Endothelial cell of umbilical vein (primary cell): ENCODE results near the gene KCTD7. TPM values are rescaled to one million over a fixed set of nuclear protein-coding genes. Genes with fewer than 3 reads are reported as not detected.

Source experiments
- BruUV-seq: library from RNA; stranded (reverse); fragments of 400-500 nt; replicated peaks from 2 replicates; lab custom pipeline; 2021; lab: Mats Ljungman, UMichigan
- CTCF ChIA-PET: fragments of 300-600, 350-600 bp; sonication (Branson Sonifier 250); formaldehyde crosslinking; loops from one replicate; lab custom pipeline; 2021; ENCODE audit warnings: antibody characterized with exemption, inconsistent platforms; lab: Charles Lee
- POLR2A ChIA-PET: fragments of 300-600, 350-600 bp; sonication (Branson Sonifier 250); formaldehyde crosslinking; loops from one replicate; lab custom pipeline; 2021; ENCODE audit warnings: antibody characterized with exemption, inconsistent platforms; lab: Charles Lee
- DNase-seq: peaks from one replicate; pipeline ENCODE4 v3.0.0-alpha.2; 2011; ENCODE audit warnings: low read depth, low spot score
- FAIRE-seq: peaks from 2 replicates; lab custom pipeline; 2011; peaks lifted over from hg19 to GRCh38; lab: Jason Lieb, UNC
- H2AFZ ChIP-seq: 2 replicates; pipeline ENCODE4 v1.6.0; 2012; ENCODE audit warnings: low read depth, low read length, control low read depth, inconsistent platforms
- H3K27ac ChIP-seq: 2 replicates; pipeline ENCODE4 v1.5.1; 2011; ENCODE audit warnings: low read depth, mild to moderate bottlenecking, control low read depth, low read length, moderate library complexity; ENCODE audit not compliant: insufficient read depth
- H3K27me3 ChIP-seq, 2 experiments: 2 replicates each; pipeline versions ENCODE4 v1.6.0 to v1.6.1; 2011; ENCODE audit warnings: low read length in 2 of 2, mixed read lengths in 1 of 2; ENCODE audit not compliant: control insufficient read depth in 2 of 2, insufficient read depth in 2 of 2
- H3K36me3 ChIP-seq, 2 experiments: 2 replicates in 1 of 2; 3 replicates in 1 of 2; pipeline ENCODE4 v1.5.1; 2011; ENCODE audit warnings: low read length in 2 of 2, mild to moderate bottlenecking in 1 of 2, moderate library complexity in 1 of 2; ENCODE audit not compliant: control insufficient read depth in 2 of 2, insufficient read depth in 2 of 2; ENCODE audit errors: extremely low read depth in 1 of 2
- H3K4me1 ChIP-seq: 3 replicates; pipeline ENCODE4 v1.5.1; 2011; ENCODE audit warnings: mild to moderate bottlenecking, low read length; ENCODE audit not compliant: control insufficient read depth, insufficient read depth; ENCODE audit errors: extremely low read depth
- H3K4me2 ChIP-seq: 2 replicates; pipeline ENCODE4 v1.6.1; 2011; ENCODE audit warnings: low read length, control low read depth, mixed read lengths; ENCODE audit not compliant: insufficient read depth
- H3K4me3 ChIP-seq, 3 experiments: fragments of 200-600 bp in 1 of 3; sonication (generic), shearing (Covaris generic) in 1 of 3; replicated peaks in 1 of 3; 2 replicates each; pipeline ENCODE4 v1.5.1; 2011 to 2016; ENCODE audit warnings: control low read depth in 3 of 3, low read length in 3 of 3, mild to moderate bottlenecking in 2 of 3, inconsistent platforms in 1 of 3, low read depth in 1 of 3, moderate library complexity in 1 of 3; ENCODE audit not compliant: insufficient read depth in 1 of 3
- H3K79me2 ChIP-seq: 2 replicates; pipeline ENCODE4 v1.6.0; 2012; ENCODE audit warnings: low read length, inconsistent platforms; ENCODE audit not compliant: control insufficient read depth, insufficient read depth
- H3K9ac ChIP-seq: replicated peaks from 2 replicates; pipeline ENCODE3; 2011; ENCODE audit warnings: low read length, control low read depth; ENCODE audit not compliant: insufficient read depth; ENCODE audit errors: extremely low read depth
- H3K9me1 ChIP-seq: replicated peaks from 3 replicates; pipeline ENCODE4 v1.6.0; 2011; ENCODE audit warnings: mild to moderate bottlenecking, low read length; ENCODE audit not compliant: control insufficient read depth, insufficient read depth; ENCODE audit errors: extremely low read depth
- H3K9me3 ChIP-seq: replicated peaks from 2 replicates; pipeline ENCODE4 v1.5.1; 2012; ENCODE audit warnings: low read length, inconsistent platforms; ENCODE audit not compliant: control insufficient read depth, insufficient read depth
- H4K20me1 ChIP-seq: replicated peaks from 2 replicates; pipeline ENCODE3; 2011; ENCODE audit warnings: mild to moderate bottlenecking, low read length; ENCODE audit not compliant: control insufficient read depth, insufficient read depth; ENCODE audit errors: extremely low read depth
- CTCF ChIP-seq, 2 donors: IDR thresholded peaks; 1 replicate in 1 of 2; 2 replicates in 1 of 2; pipeline ENCODE4 v1.5.1; 2011; ENCODE audit warnings: low read length in 2 of 2, mild to moderate bottlenecking in 2 of 2, moderate library complexity in 2 of 2, control low read depth in 1 of 2, inconsistent platforms in 1 of 2, low read depth in 1 of 2; ENCODE audit not compliant: insufficient read depth in 1 of 2; ENCODE audit errors: extremely low read depth in 1 of 2
- EZH2 ChIP-seq: IDR thresholded peaks from 2 replicates; pipeline ENCODE4 v1.6.1; 2012; ENCODE audit warnings: borderline replicate concordance, low read depth, mild to moderate bottlenecking, moderate library complexity, low read length, inconsistent platforms; ENCODE audit not compliant: severe bottlenecking
- FOS ChIP-seq: IDR thresholded peaks from 2 replicates; pipeline ENCODE4 v1.6.1; 2011; ENCODE audit warnings: mild to moderate bottlenecking, low read length, moderate library complexity, borderline replicate concordance; ENCODE audit not compliant: insufficient read depth
- GATA2 ChIP-seq: IDR thresholded peaks from 2 replicates; pipeline ENCODE4 v1.7.0; 2011; ENCODE audit warnings: low read depth, mild to moderate bottlenecking, moderate library complexity, mixed read lengths, low read length; ENCODE audit not compliant: insufficient read length, insufficient read depth
- JUN ChIP-seq: IDR thresholded peaks from 2 replicates; pipeline ENCODE4 v1.6.1; 2011; ENCODE audit warnings: borderline replicate concordance, low read depth; ENCODE audit not compliant: insufficient read length, insufficient read depth
- MAX ChIP-seq: IDR thresholded peaks from 2 replicates; pipeline ENCODE4 v1.6.1; 2011; ENCODE audit not compliant: insufficient read depth, insufficient read length
- MYC ChIP-seq: IDR thresholded peaks from one replicate; pipeline ENCODE4 v1.6.1; 2011; ENCODE audit warnings: mild to moderate bottlenecking, low read depth, low read length
- POLR2A ChIP-seq: IDR thresholded peaks from 2 replicates; pipeline ENCODE4 v1.6.1; 2012; ENCODE audit warnings: low read depth, mild to moderate bottlenecking, control low read depth, low read length
- POLR2AphosphoS5 ChIP-seq: IDR thresholded peaks from 2 replicates; pipeline ENCODE4 v1.6.1; 2012; ENCODE audit warnings: low read depth, mild to moderate bottlenecking, control low read depth, low read length, moderate library complexity; ENCODE audit not compliant: insufficient read depth
- dilution Hi-C: fragments of 300-500 bp; cut with MboI; formaldehyde crosslinking; loops from one replicate; pipeline ENCODE4 v1.15.0; 2019; ENCODE audit warnings: low sequenced_read_pairs; ENCODE audit not compliant: extremely low pct_ligation_motif_present
- intact Hi-C: fragments of 100-400 bp; cut with micrococcal nuclease; formaldehyde crosslinking; loops from one replicate; pipeline ENCODE4 v1.10.0; 2022
- polyA plus RNA-seq, 4 experiments: library from polyadenylated mRNA; depleted of rRNA in 3 of 4; stranded (reverse) in 3 of 4; unstranded in 1 of 4; fragments of >200 nt; gene quantifications; 2 replicates each; pipeline versions ENCODE4 v1.2.1 to v1.2.3, GENCODE V29; 2011 to 2012; ENCODE audit warnings: missing spikeins in 1 of 4
- total RNA-seq: library from RNA; stranded (reverse); gene quantifications from 2 replicates; pipeline ENCODE4 v1.2.3, GENCODE V29; 2021

The KCTD7 gene
- total and polyA plus RNA-seq, 2 donors (not counting 3 experiments of a cell fraction or from before 2014, with no cell fraction given): 8.7 to 14.1 TPM

GRCh38 chr7:66693331-66693730, 64.7 kb downstream of the KCTD7 start:
- Histone ChIP-seq H3K9ac (no peak overlapping the region), H3K27ac (no peak overlapping the region), H3K27me3 (no peaks in the 10 kb centered on the region), H3K79me2 (no peaks in the 10 kb centered on the region), H3K9me1 (no peaks in the 10 kb centered on the region), H4K20me1 (no peaks in the 10 kb centered on the region), H3K36me3 (no peaks in the 10 kb centered on the region), H3K4me3 (no peak overlapping the region), H3K9me3 (no peaks in the 10 kb centered on the region), H3K4me1 (no peaks in the 10 kb centered on the region), H2AFZ (no peak overlapping the region), H3K4me2 (no peak overlapping the region)
- intact Hi-C loops (no loop called here), dilution Hi-C loops (no loop called here)
- ChIA-PET CTCF (no interaction called here), POLR2A (no interaction called here)
- no TSS peak for BruUV-seq
- no peak for DNase-seq
- TF ChIP-seq POLR2AphosphoS5 (no peak), CTCF (IDR thresholded peaks at IDR 0.05; ENCODE audit: extremely low read depth in 1 of 2, insufficient read depth in 1 of 2, low read depth in 1 of 2, low read length in 2 of 2) (no peak), MYC (no peak), GATA2 (no peak), MAX (no peak), FOS (no peak), POLR2A (no peak), EZH2 (no peak), JUN (no peak)
- FAIRE-seq: no peak

Other genes starting within 250 kb of the KCTD7 start
- 14.4 and 15.5 TPM in 2 replicates for gene RABGEF1, start 111.9 kb downstream of the KCTD7 start, total RNA-seq
- 11.0 and 11.6 TPM in 2 replicates for gene RABGEF1, start 111.9 kb downstream of the KCTD7 start, polyA plus RNA-seq